Fibroblast of skin of back (primary cell): ENCODE results near the gene ZNF470. TPM values are rescaled to one million over a fixed set of nuclear protein-coding genes. Genes with fewer than 3 reads are reported as not detected.

ENCODE experiments used
- DNase-seq: peaks from one replicate; pipeline ENCODE4 v3.0.0-alpha.2; 2013
- polyA plus RNA-seq, 2 experiments: library from polyadenylated mRNA; unstranded; fragments of 120-200 nt; gene quantifications; one replicate each; pipeline ENCODE4 v1.2.1, GENCODE V29; 2013; ENCODE audit not compliant: insufficient read length in 2 of 2

ZNF470 gene
- polyA plus RNA-seq (2013, experiment 1 of 2; ENCODE audit: insufficient read length): 4.2 TPM
- polyA plus RNA-seq (2013, experiment 2 of 2; ENCODE audit: insufficient read length): 4.2 TPM

- DNase-seq: peak; percentile 94
Observed at GRCh38 chr19:56567274-56568120, at the start of gene ZNF470. Gene ZNF470 (plus strand): TSS chr19:56567468. CDS start chr19:56570312, 2,844 bp downstream.

GRCh38 chr19:56525214-56525860, 41.9 kb upstream of the ZNF470 start:
- no peak for DNase-seq

GRCh38 chr19:56537442-56537841, 29.8 kb upstream of the ZNF470 start:
- no peak for DNase-seq

- DNase-seq: peak; percentile 88
Observed at GRCh38 chr19:56538254-56538760, 29.0 kb upstream of the ZNF470 start.

GRCh38 chr19:56538761-56539263, 28.5 kb upstream of the ZNF470 start, which contains the start of gene ZFP28:
Gene ZFP28 (plus strand): TSS chr19:56538948. CDS start chr19:56539019, 71 bp downstream.
- no peak for DNase-seq

- DNase-seq: no peak
Observed at GRCh38 chr19:56543776-56544175, 23.5 kb upstream of the ZNF470 start.

- DNase-seq: no peak
Observed at GRCh38 chr19:56547535-56547934, 19.7 kb upstream of the ZNF470 start.

GRCh38 chr19:56554272-56554869, 12.9 kb upstream of the ZNF470 start:
- DNase-seq: no peak

- no peak for DNase-seq
Observed at GRCh38 chr19:56562766-56563165, 4.5 kb upstream of the ZNF470 start.

GRCh38 chr19:56566904-56567273, 379 bp upstream of the ZNF470 start:
- DNase-seq: peak; percentile 42

GRCh38 chr19:56572589-56572988, 5.3 kb downstream of the ZNF470 start:
- no peak for DNase-seq

GRCh38 chr19:56573914-56574313, 6.6 kb downstream of the ZNF470 start:
- no peak for DNase-seq

GRCh38 chr19:56577719-56578602, 10.7 kb downstream of the ZNF470 start:
- no peak for DNase-seq

- no peak for DNase-seq
Observed at GRCh38 chr19:56594446-56594782, 27.1 kb downstream of the ZNF470 start.

GRCh38 chr19:56594783-56595547, 27.7 kb downstream of the ZNF470 start, which contains the start of gene ZNF71:
Gene ZNF71 (plus strand): TSS chr19:56595302. CDS start chr19:56601559, 6,257 bp downstream.
- peak; percentile 88 for DNase-seq

- DNase-seq: peak; percentile 5
Observed at GRCh38 chr19:56595548-56595899, 28.3 kb downstream of the ZNF470 start.

- DNase-seq: no peak
Observed at GRCh38 chr19:56596676-56597075, 29.4 kb downstream of the ZNF470 start.

- DNase-seq: no peak
Observed at GRCh38 chr19:56597696-56598095, 30.4 kb downstream of the ZNF470 start.

GRCh38 chr19:56601375-56601774, 34.1 kb downstream of the ZNF470 start:
- no peak for DNase-seq

GRCh38 chr19:56603829-56604228, 36.6 kb downstream of the ZNF470 start:
- DNase-seq: no peak
